Measurements from ENCODE around the gene TMUB1. TPM values are rescaled to one million over a fixed set of nuclear protein-coding genes. Genes with fewer than 3 reads are reported as not detected.
A peak's percentile ranks its signal among the peaks of the same experiment; 100 is the strongest.

TMUB1 gene
- total RNA-seq, 1 donor from 2014 or later = 45.7 TPM

GRCh38 chr7:151130741-151131157, 47.5 kb upstream of the TMUB1 start:
- DNase-seq = no peak
- Mint-ChIP-seq H3K27ac (ENCODE audit: unreplicated experiment) (no peak overlapping the region), H3K36me3 (ENCODE audit: unreplicated experiment) (no peaks in the 10 kb centered on the region), H3K4me1 (ENCODE audit: low read depth, unreplicated experiment) (peaks cover 16% of the 10 kb centered on the region), H3K27me3 (ENCODE audit: unreplicated experiment) (peaks cover 29% of the 10 kb centered on the region), H3K9me3 (ENCODE audit: unreplicated experiment) (peaks cover 22% of the 10 kb centered on the region), H3K4me3 (ENCODE audit: unreplicated experiment) (no peak overlapping the region)
- TF ChIP-seq CTCF (IDR thresholded peaks at IDR 0.05; ENCODE audit: partially characterized antibody, unreplicated experiment) = no peak

GRCh38 chr7:151129960-151130591, 46.8 kb upstream of the TMUB1 start:
- H3K4me1 Mint-ChIP-seq (ENCODE audit: low read depth, unreplicated experiment) = peaks cover 17% of the 10 kb centered on the region
- peak overlapping the region; percentile 12 for H3K27ac Mint-ChIP-seq (ENCODE audit: unreplicated experiment)

GRCh38 chr7:151129117-151129959, 46.0 kb upstream of the TMUB1 start:
- no peak for DNase-seq
- H3K27me3 Mint-ChIP-seq (ENCODE audit: unreplicated experiment) = peaks cover 32% of the 10 kb centered on the region
- peaks cover 26% of the 10 kb centered on the region for H3K9me3 Mint-ChIP-seq (ENCODE audit: unreplicated experiment)
- no peak overlapping the region for H3K27ac Mint-ChIP-seq (ENCODE audit: unreplicated experiment)
- no peaks in the 10 kb centered on the region for H3K36me3 Mint-ChIP-seq (ENCODE audit: unreplicated experiment)
- TF ChIP-seq CTCF (IDR thresholded peaks at IDR 0.05; ENCODE audit: partially characterized antibody, unreplicated experiment) = no peak
- no peak overlapping the region for H3K4me3 Mint-ChIP-seq (ENCODE audit: unreplicated experiment)
- H3K4me1 Mint-ChIP-seq (ENCODE audit: low read depth, unreplicated experiment) = peaks cover 24% of the 10 kb centered on the region

More at GRCh38 chr7:151129960-151130591, 46.8 kb upstream of the TMUB1 start:
- TF ChIP-seq CTCF (IDR thresholded peaks at IDR 0.05; ENCODE audit: partially characterized antibody, unreplicated experiment) = no peak
- H3K4me3 Mint-ChIP-seq (ENCODE audit: unreplicated experiment) = no peak overlapping the region
- H3K36me3 Mint-ChIP-seq (ENCODE audit: unreplicated experiment) = no peaks in the 10 kb centered on the region
- peaks cover 32% of the 10 kb centered on the region for H3K27me3 Mint-ChIP-seq (ENCODE audit: unreplicated experiment)
- H3K9me3 Mint-ChIP-seq (ENCODE audit: unreplicated experiment) = peaks cover 21% of the 10 kb centered on the region
- no peak for DNase-seq

GRCh38 chr7:151128716-151129115, 45.4 kb upstream of the TMUB1 start:
- no peak for TF ChIP-seq CTCF (IDR thresholded peaks at IDR 0.05; ENCODE audit: partially characterized antibody, unreplicated experiment)
- peaks cover 27% of the 10 kb centered on the region for H3K9me3 Mint-ChIP-seq (ENCODE audit: unreplicated experiment)
- H3K36me3 Mint-ChIP-seq (ENCODE audit: unreplicated experiment) = no peaks in the 10 kb centered on the region
- no peak for DNase-seq
- peaks cover 32% of the 10 kb centered on the region for H3K27me3 Mint-ChIP-seq (ENCODE audit: unreplicated experiment)
- peaks cover 30% of the 10 kb centered on the region for H3K4me1 Mint-ChIP-seq (ENCODE audit: low read depth, unreplicated experiment)
- H3K27ac Mint-ChIP-seq (ENCODE audit: unreplicated experiment) = peak overlapping the region; percentile 48
- H3K4me3 Mint-ChIP-seq (ENCODE audit: unreplicated experiment) = no peak overlapping the region

- DNase-seq = no peak
- no peak overlapping the region for H3K27ac Mint-ChIP-seq (ENCODE audit: unreplicated experiment)
- TF ChIP-seq CTCF (IDR thresholded peaks at IDR 0.05; ENCODE audit: partially characterized antibody, unreplicated experiment) = no peak
- peak overlapping the region; percentile 79 for H3K4me3 Mint-ChIP-seq (ENCODE audit: unreplicated experiment)
- H3K4me1 Mint-ChIP-seq (ENCODE audit: low read depth, unreplicated experiment) = peaks cover 31% of the 10 kb centered on the region
- peaks cover 34% of the 10 kb centered on the region for H3K27me3 Mint-ChIP-seq (ENCODE audit: unreplicated experiment)
- H3K9me3 Mint-ChIP-seq (ENCODE audit: unreplicated experiment) = peaks cover 24% of the 10 kb centered on the region
- no peaks in the 10 kb centered on the region for H3K36me3 Mint-ChIP-seq (ENCODE audit: unreplicated experiment)
These were observed 44.9 kb upstream of the TMUB1 start for GRCh38 chr7:151128144-151128543.
